Measurements from ENCODE around the gene PHLPP1.
"Not testable (repeated sequence)": the region's sequence is repeated elsewhere in the genome, so short reads cannot be mapped to it uniquely, and the experiment has no call there.

Gene PHLPP1

GRCh38 chr18:62792016-62792415 lies 76.7 kb downstream of the PHLPP1 start:
- no peak for DNase-seq (ENCODE audit: low read depth, low spot score)
- no peak overlapping the region for H3K4me3 ChIP-seq (ENCODE audit: low read length)

- H3K4me3 ChIP-seq (ENCODE audit: low read length), result no peak overlapping the region
- DNase-seq (ENCODE audit: low read depth, low spot score), result no peak
Observed at GRCh38 chr18:62795813-62796212, 80.5 kb downstream of the PHLPP1 start.

- no peak for DNase-seq (ENCODE audit: low read depth, low spot score)
- no peak overlapping the region for H3K4me3 ChIP-seq (ENCODE audit: low read length)
Observed at GRCh38 chr18:62796216-62796621, 80.9 kb downstream of the PHLPP1 start.

DNA sequence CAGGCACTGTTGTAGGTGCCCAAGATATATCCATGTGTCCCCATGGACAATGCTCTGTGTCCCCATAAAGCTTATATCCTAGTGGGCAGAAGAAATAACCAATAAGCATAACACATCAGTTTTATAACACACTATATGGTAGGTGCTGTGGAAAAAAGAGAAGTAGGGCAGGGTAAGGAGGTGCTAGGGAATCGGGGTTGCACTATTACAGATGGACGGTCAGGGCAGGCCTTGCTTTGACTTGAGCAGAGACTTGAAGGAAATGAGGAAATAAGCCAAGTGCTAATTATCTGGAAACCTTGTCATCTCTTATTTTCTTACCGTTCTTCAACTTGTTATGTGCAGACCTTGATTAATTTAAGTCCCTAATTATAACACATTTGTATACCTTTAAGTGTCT lies 82.0 kb downstream of the PHLPP1 start:
- no peak for DNase-seq (ENCODE audit: low read depth, low spot score)
- no peak overlapping the region for H3K4me3 ChIP-seq (ENCODE audit: low read length)

- no peak for DNase-seq (ENCODE audit: low read depth, low spot score)
- no peak overlapping the region for H3K4me3 ChIP-seq (ENCODE audit: low read length)
Observed at GRCh38 chr18:62799977-62800376, 84.6 kb downstream of the PHLPP1 start.

DNA sequence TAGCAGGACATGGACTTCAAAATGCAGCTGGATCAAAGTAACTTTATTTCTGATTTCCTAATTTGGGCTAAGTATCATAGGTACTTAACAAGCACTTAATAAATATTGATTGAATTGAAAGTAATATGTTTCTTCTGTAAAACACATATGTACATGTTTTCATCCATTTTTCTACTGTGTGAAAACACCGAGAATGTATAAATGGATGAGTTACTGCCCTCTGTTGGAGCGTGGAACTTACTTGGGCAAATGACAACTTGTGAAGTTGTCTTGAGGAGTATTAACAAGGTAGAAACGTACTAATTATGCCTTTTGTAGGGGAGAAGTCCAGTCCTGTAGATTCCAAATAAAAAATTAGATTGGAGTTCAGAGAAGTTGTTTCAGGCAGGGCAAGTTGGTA lies 87.2 kb downstream of the PHLPP1 start:
- H3K4me3 ChIP-seq (ENCODE audit: low read length), result no peak overlapping the region
- DNase-seq (ENCODE audit: low read depth, low spot score), result no peak

DNA sequence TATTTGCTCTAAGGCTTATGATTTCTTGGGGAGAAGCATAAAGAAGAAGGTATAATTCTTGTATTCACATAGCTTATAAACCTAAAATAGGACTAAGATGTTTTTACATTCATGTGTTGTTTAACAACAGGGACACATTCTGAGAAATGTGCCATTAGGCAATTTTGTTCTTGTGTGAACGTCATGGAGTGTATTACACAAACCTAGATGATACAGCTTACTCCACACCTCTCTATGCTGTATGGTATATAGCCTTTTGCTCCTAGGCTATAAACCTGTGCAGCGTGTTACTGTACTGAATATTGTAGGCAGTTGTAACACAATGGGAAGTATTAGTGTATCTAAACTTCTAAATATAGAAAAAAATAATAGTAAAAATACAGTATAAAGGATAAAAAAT lies 92.1 kb downstream of the PHLPP1 start:
- H3K4me3 ChIP-seq (ENCODE audit: low read length), result no peak overlapping the region
- DNase-seq (ENCODE audit: low read depth, low spot score), result no peak

DNA sequence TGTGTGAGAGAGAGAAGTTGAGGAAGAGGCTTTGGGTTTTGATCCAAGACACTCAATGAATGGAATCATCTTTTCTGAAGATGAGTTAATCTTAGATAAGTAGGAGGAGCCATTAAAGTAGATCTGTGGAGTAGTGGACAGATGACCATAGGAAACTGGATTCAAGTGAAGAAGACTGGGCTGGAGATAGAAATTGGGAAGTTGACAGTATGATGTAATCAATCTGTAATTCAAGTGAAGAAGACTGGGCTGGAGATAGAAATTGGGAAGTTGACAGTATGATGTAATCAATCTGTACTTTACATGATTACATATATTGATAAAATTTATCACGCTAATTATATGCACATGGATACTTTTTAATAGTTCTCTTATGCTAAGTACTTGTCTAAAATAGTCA lies 92.8 kb downstream of the PHLPP1 start:
- H3K4me3 ChIP-seq (ENCODE audit: low read length), result no peak overlapping the region
- no peak for DNase-seq (ENCODE audit: low read depth, low spot score)

- not testable (repeated sequence) for DNase-seq (ENCODE audit: low read depth, low spot score); H3K4me3 ChIP-seq (ENCODE audit: low read length)
Observed at GRCh38 chr18:62809445-62809844, 94.1 kb downstream of the PHLPP1 start.

- no peak for DNase-seq (ENCODE audit: low read depth, low spot score)
Observed at GRCh38 chr18:62809900-62810299, 94.6 kb downstream of the PHLPP1 start.

GRCh38 chr18:62810682-62811081 lies 95.3 kb downstream of the PHLPP1 start:
- no peak for DNase-seq (ENCODE audit: low read depth, low spot score)
- no peak overlapping the region for H3K4me3 ChIP-seq (ENCODE audit: low read length)

More at GRCh38 chr18:62809900-62810299, 94.6 kb downstream of the PHLPP1 start:
- H3K4me3 ChIP-seq (ENCODE audit: low read length), result no peak overlapping the region

GRCh38 chr18:62811674-62812073 lies 96.3 kb downstream of the PHLPP1 start:
- H3K4me3 ChIP-seq (ENCODE audit: low read length), result no peak overlapping the region
- no peak for DNase-seq (ENCODE audit: low read depth, low spot score)

- no peak overlapping the region for H3K4me3 ChIP-seq (ENCODE audit: low read length)
- DNase-seq (ENCODE audit: low read depth, low spot score), result no peak
Observed at GRCh38 chr18:62812242-62812641, 96.9 kb downstream of the PHLPP1 start.

- H3K4me3 ChIP-seq (ENCODE audit: low read length), result no peak overlapping the region
- DNase-seq (ENCODE audit: low read depth, low spot score), result no peak
Observed at GRCh38 chr18:62812876-62813275, 97.5 kb downstream of the PHLPP1 start.

DNA sequence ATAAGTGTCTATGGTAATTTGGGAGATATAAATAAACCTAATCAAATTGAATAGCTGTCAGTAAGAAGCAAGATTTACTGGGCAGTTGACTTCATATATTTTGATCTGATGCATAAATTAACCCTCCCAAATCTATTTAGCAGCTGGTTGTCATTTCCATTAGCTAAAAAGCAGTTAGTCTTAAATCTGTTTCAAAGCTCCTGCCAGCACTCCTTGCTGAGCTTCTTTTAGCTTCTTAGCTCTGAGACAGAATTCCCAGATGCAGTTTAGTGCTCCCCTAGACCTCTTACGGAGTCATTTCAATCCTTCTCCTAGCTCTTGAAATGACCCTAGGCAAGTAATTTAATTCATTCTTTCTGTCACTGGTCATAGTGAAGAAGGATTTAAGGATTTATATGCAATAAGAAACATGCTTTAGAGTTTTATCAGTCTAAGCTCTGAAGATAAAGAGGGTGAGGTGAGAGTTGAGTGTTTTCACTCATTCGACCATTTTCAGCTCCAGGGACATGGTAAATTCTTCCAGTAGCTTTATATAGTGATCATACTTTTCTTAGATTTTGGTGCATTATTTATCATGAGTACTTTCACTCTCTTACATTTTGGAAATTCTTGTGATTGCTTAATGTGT lies 98.9 kb downstream of the PHLPP1 start:
- no peak for DNase-seq (ENCODE audit: low read depth, low spot score)
- no peak overlapping the region for H3K4me3 ChIP-seq (ENCODE audit: low read length)

DNA sequence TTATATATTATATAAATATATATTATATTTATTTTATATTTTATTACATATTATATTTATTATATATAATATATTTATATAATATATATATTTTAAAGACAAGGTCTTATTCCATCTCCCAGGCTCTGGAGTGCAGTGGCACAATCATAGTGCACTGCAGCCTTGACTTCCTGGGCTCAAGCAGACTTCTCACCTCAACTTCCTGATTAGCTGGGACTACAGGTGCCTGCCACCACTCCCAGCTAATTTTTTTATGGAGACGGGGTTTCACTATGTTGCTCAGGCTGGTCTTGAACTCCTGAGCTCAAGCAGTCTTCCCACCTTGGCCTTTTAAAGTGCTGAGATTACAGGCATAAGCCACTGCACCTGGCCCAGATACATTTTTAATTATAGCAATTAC lies 110.0 kb downstream of the PHLPP1 start:
- no peak overlapping the region for H3K4me3 ChIP-seq (ENCODE audit: low read length)
- DNase-seq (ENCODE audit: low read depth, low spot score), result no peak

DNA sequence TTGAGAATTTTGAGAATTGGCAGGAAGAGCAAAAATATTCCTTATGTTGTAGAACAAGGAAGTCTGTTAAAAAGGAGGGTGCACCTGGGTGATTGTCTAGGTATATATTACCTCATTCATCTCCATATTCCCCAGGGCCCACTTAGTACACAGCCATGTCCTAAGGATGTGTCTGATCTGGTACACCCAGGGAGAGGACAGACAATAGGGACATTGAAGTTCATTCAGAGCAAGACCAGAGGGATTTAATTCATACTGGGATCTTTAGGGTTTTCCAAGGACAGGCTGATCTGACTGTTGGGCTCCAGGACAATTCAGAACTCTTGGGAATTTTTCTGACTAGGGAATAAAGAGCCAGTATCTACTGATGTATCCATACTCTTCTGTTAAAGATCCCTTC lies 112.1 kb downstream of the PHLPP1 start:
- DNase-seq (ENCODE audit: low read depth, low spot score), result no peak
- H3K4me3 ChIP-seq (ENCODE audit: low read length), result no peak overlapping the region

DNA sequence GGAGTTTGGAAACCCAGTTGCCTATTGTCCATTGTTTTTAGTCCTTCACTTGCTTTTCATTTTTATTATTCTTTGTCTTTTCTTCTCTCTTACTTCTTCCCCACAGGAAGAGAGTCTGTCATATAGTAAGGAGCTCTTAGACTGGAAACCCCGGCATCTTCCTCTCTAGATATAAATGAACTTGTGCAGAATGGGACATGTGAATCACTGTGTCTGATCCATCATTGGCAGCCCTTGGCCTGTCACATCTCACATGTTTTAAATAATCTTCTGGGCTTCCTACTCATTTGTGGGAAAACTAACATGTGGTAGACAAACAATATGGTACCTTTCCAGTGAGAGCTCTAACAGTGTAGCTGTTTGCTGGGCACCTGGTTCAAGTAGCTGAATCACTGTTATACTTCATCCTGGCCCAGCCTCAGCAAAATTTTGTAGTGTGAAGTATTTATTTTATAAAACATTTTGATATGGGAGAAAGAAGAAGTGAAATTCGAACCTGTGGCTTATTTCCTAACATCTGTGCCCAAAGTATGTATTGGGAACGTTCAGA lies 112.8 kb downstream of the PHLPP1 start:
- no peak for DNase-seq (ENCODE audit: low read depth, low spot score)
- no peak overlapping the region for H3K4me3 ChIP-seq (ENCODE audit: low read length)

DNA sequence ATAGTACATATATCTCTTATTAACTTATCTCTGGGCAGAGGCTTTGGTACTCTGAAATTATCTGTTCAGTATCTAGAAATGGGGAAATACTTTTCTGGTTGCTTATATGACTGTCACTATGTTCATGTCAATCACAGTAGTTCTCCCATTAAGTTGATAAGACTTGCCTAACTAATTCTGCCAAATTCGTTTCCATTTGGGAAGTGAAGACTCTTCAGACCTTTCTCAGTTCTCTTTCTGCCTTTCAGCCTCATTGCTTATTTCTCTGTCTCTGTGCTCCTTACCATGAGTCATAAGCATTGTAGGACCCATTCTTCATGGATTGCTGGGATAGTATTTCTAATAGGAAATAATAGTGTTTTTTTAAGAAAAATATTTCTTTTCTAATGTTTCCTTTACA lies 113.5 kb downstream of the PHLPP1 start:
- no peak for DNase-seq (ENCODE audit: low read depth, low spot score)
- H3K4me3 ChIP-seq (ENCODE audit: low read length), result no peak overlapping the region

- no peak for DNase-seq (ENCODE audit: low read depth, low spot score)
- no peak overlapping the region for H3K4me3 ChIP-seq (ENCODE audit: low read length)
Observed at GRCh38 chr18:62829936-62830335, 114.6 kb downstream of the PHLPP1 start.

- DNase-seq (ENCODE audit: low read depth, low spot score), result no peak
- no peak overlapping the region for H3K4me3 ChIP-seq (ENCODE audit: low read length)
Observed at GRCh38 chr18:62832282-62832681, 116.9 kb downstream of the PHLPP1 start.

Data from Jurkat, Clone E6-1 (cell line).